Measurements from ENCODE around the gene MATN3.

MATN3 gene

DNA sequence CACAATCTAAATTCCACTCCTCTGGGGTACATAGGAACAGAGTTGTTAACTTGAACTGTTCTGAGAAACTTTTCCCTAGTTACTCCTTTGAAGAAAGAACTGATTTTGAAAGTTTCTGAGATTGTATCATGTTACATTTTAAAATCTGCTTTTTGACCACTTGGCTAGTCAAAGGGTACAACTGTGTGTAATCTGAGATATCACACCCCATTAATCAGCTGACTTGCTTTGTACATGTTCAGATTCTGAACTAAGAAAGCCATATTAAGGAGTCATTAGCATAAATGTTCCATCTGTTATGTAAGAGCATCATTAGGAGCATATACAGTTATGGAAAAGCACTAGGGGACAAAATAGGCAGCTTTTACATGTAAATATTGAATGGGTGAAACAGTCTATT is 18.7 kb downstream of the MATN3 start:
- no peak for DNase-seq

DNA sequence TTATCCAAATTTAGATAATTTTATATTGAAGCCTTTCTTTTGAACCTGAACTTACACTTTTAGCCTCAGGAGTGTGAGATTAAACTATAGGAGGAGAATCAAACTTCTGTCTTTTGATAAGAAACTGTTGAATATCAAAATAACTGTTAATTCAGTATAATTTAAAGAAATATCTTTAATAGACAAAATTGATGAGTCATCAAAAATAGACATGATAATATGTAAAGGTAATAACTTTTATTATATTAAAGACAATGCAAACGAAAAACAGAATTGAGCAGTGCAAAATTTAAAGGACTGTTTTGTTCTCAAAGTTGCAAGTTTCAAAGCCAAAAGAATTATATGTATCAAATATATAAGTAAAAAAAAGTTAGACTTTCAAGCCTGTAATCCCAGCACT is 20.6 kb downstream of the MATN3 start:
- no peak for DNase-seq

DNA sequence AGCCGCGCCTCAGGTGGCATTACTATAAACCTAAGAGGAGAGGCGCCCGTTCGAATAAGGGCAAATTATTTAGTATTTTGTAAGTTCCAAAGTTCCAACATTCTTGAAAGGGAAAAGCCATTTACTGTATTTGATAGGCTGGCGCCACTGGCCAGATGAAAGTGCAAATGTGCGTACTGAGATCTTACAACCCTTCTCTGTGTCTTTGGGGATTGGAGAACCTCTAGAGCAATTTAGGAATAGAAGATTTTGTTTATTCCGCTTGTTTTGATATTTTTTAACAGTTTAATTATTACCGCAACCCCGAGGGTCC is 22.1 kb downstream of the MATN3 start:
- no peak for DNase-seq

DNA sequence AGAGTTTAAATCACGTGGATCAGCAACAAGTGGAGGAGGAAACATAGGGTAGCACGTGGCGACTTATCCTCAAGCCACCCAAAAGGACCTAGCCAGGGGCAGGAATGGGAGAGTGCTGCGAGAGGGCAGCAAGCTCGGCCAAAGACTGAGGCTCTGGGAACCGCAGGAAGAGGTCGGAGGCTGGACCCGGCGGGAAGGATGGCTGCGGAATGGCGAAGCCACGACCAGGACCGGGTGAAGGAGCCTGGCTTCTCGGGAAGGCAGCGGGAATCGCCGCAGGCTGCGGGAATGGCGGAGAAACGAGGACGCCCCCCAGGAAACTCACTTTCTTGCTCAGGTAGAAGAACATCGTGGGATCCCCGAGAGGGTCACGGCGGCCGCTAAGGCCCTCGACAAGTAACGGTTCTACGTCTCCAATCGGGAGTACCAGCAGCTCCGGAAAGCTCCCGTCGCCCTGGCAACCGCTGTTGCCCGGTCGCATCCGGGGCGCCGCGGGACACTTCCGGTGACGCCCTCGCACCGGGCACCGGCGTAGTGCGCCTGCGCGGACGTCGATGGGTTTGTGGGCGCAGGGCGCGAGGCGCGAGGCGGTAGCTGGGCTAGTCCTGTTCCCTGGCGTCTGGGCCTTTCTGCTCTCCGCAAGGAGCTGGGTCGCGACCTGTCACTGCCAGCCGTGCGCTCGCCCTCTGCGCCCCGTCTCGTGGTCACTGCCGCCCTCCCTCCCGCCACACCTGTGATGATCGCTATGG is 22.6 kb downstream of the MATN3 start, which contains the start of gene WDR35:
Gene WDR35 (minus strand): TSS at position 439 of the 749 bp plus-strand sequence. CDS start 90 bp downstream, at position 349.
- DNase-seq = peak; percentile 79

DNA sequence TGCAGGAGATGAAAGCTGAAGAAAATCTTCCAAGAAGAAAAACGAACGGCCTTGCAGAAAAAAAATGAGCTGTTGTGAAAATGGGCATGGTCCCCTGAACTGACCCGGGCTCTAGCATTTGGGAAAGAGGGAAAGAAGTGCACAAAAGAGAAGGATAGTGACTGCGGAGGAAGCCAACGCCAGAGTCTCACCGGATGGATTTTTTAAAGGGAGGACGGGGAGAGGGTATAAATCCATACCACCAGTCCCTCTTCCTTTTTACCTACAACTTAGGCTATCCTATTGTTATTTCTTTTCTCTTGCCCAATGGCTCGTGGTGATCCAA is 23.2 kb downstream of the MATN3 start:
- DNase-seq = no peak

DNA sequence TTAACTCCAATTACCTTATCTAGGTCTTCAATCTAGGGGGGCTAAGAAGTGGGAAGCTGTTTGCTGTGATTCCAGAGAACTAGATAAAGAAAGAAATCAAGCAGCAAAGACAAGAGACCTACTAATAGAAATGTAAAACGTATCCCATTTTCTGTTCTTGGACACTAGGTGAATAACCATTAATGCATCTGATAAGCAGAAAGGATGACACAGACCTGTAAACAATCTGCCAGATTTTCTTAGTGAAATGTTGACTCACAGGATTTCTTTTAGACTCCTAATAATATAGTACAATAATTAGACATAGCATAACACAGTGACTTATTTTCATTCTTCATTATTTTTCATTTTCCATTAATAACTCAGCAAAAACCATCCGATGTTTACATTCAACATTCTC is 23.9 kb downstream of the MATN3 start:
- no peak for DNase-seq

DNA sequence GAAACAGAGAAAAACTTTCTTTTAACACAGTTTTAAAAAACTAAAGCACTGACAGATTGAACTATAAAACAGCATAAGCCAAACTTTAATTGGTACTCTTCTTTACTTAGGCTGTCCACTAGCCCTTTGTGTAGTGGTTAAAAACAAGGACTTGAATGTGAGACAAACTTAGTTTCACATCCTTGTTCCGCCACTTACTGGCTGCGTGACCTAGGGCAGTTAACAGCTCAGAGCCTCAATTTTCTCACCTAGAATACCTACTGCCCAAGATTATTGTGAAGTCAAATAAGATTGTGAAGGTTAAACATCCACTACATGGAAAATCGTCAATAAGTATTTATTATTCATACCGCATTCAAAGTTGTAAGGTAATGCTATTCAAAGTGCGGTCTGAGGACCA is 24.5 kb downstream of the MATN3 start:
- no peak for DNase-seq

DNA sequence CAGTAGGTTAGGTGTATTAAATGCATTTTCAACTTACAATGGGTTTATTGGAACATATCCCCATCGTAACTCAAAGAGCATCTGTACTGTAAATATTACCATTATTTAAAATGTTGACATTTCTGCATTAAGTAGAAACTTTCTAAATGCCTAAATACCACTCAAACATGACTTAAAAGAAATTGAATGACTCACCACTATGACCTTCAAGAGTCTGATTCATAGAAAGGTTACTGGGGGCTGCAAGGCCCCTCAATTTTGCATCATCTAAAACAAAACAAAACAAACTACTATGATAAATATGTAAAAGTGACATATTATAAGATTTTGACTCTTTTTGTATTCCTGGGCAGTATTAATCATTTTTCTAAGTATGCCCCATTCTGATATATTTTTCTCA is 30.2 kb downstream of the MATN3 start:
- no peak for DNase-seq

DNA sequence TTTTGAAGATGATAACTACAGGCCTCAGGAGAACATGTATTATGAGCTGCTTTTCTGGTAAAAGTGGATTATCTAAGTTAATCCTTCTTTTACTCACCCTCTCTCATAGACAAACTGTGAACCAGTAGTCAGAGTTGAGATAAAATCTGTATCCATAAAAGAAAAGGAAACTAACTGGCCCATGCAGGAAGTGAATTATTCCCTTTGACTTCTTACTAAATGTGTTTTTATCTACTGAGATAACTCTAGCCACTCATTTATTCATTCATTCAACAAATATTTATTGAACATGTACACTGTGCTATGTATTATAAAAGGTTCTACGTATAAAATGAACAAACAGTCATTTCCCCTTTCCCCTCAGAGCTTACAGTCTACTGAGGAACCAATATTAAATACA is 32.5 kb downstream of the MATN3 start:
- DNase-seq = no peak

DNA sequence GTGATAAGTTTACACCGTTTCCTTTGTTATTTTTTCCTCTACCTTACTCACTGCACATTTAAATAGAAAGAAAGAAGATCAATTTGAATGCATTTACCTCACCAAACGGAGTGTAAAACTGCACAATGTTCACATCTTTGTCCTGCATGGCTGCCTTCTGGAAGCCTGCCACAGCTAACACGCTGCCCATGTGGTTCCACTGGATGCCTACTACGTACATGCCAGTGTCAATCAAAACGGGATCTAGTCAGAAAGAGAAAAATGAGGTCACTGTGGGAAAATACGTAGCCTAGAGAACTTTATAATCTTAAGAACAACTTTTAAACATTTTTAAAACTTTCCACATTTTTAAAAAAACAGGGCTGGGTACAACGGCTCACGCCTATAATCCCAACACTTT is 39.0 kb downstream of the MATN3 start:
- DNase-seq = no peak

DNA sequence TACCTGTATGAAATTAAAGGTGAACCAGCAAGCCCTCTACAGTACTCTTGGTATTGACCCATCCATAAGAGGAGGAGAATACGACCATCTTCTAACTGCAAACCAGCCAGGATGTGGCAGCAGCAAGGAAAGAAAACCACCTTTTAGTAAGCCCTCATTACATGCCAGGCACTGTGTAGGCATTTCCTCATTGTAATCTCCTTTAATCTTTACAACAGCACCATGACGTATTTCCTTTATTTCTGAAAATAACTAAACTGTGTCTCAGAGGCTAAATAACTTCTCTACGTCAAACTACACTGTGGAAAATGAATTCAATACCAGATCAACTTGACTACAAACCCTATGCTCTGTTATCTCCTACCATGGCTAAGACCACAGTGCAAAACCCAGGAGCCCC is 40.8 kb downstream of the MATN3 start:
- DNase-seq = no peak

DNA sequence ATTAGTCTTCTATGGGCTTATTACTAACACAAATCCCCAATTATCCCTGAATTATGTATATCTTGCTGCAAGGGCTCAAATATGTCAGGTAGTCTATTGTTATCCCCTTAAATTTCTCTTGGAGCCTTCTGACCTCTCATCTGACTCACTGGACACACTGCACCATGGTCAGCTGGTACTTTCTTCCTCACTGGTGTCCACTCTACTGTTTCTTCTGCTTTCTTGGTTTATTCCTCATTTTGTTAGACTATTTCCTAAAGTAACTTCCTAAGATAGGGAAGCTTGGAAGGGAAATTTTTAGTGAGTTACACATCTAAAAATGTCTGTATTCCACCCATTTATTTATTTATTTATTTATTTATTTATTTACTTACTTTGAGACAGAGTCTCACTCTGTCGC is 49.1 kb downstream of the MATN3 start:
- no peak for DNase-seq

DNA sequence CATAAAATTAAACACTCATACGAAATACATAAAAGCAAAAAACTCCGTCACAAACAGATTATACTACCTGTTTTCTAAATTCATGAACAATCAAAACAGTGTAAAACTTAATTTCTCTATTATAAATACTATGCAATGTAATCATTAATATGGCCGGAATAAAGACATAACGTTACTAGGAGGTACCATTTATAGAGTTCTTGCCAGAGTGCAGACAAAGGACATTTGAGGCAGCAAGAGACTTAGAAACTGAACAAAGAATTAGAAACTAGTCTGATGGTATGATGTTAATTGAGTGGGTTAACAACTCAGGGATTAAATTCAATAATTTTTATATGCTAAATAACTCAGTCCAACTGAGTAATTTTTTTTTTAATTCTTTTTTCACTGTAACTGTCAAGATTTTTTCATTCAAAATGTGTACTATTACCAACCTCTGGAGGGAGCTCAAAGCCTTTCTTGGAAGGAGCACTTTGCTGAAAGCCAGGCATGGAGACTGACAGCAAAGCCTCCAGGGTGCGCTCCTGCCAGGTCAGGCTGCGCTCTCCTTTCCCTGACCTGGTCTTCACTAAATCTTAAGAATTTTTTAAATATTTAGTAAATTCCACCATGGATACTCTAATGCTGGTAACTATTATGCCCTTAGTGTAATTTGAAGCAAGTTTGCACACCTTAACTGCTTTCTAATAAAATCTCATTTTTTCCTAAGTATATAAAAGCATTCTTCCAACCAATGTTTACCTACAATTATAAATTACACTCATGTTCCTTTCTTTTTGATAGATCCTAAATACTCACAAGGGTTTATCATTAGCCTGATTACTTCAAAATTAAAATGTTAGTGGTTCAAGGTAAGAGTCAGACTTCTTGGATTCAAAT is 56.7 kb downstream of the MATN3 start:
- peak; percentile 3 for DNase-seq

DNA sequence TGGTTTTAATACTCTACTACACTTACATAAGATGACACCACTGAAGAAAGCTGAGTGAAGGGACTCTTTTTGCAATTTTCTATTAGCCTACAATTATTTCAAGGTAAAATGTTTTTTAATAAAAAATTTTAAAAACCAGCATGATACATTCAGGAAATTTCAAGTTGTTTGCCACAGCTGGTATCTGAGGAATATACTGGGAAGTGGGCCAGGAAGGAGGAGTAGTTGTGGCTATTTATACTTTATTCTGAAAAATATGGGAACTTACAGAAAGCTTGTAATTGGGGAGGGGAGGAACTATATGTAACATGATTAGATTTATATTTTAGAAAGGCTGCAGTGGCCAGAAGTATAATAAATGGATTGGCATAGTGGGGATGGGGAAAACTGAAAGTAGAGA is 63.4 kb downstream of the MATN3 start:
- DNase-seq = no peak

DNA sequence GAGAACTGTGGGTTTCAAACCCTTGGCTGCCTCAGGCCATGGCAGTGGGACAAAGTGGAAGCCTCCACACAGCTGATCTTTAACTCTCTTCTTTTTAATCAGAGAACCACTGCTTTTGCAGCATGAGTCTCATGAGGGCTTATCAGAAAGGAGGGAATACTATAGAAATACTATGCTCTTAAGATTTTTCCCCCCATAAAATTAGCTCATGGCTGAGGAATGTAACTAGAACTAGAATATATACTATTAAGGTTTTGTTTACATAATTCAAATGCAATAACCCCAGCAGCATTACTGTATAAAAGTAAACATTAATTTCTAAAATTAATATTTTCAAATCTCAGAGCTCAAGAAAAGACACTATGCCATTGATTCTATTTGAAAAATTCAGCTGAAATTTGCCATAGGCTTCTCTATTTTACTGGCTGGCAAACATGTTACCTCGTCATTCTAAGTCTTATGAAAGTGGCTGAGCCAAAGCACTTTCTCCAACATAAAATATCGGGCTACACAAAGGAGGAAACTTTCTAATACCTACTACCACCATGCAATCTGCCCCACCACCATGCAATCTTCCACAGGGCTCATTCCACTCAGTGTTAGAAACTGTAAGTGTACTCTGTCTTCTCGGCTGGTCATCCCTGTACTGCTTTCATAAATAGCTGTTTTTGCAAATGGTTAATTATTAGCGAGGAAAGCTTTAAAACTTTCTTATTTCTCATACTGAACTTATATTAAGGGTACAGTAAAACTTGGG is 65.1 kb downstream of the MATN3 start:
- no peak for DNase-seq

DNA sequence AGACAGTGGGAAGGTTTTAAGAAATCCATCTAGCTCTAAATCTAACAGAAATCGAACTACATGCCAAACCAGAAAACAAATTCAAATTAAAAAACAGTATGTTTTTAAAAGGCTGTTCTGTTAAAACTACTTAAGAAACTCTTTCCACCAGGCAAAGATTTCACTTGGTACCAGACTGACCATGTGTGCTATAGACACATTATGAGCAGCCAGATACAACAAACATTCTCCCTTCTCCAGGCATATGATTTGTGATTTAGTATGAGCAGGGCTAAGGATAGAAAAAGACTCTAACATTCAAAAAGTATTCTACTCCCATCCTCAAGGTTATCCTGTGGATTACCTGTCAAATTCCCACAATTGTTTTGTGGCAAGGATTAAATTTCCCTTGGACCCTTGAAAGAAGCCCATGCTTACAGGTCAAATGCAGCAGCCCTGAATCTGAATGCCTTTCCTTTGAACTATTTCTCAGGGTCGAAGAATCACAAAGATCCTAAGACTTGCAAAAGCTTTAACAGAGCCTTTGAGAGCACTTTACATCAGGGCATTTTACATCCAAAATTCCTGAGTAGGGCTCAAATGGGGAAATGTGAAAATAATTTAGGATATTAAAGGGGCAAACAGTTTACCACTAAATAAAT is 68.1 kb downstream of the MATN3 start:
- no peak for DNase-seq

DNA sequence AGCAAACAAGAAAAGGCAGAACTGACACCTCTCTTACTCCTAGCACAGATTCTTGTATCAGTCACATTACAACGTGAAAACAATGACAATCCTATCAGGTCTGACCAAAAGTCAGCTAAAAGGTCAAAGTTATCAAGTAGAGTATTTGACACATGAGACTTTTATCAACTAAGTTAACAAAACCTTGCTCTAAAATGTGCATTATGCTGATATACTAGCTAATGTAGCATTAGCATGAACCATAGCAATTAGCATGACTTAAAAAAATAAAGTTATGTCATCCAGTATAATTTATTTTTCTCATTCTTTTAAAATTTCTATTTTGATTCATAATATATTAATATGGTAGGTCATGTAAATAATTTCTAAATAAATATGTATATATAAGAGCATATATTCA is 69.3 kb downstream of the MATN3 start:
- DNase-seq = no peak

DNA sequence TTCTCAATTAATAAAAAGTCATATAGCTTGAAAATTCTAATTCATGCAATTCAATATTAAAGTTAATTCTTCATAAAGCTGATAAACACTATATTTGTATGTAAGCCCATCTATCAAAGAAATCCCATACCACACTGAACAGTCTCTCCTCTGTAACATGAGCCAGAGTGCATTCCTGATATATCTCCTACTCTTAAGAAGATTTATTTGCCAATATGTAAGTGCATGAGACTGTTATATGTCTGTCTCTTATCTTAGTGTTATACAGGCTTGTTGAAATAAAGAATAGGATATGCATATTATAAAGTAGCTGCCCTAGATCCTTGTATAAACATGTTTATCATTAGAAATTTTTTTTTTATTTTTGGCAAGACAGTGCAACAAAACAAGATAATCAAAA is 70.3 kb downstream of the MATN3 start:
- no peak for DNase-seq

All from NCI-H2107 (cell line).